ENCODE data around the gene SERPINC1. TPM values are rescaled to one million over a fixed set of nuclear protein-coding genes. Genes with fewer than 3 reads are reported as not detected.

The SERPINC1 gene
- total and polyA plus RNA-seq, 2 of the 13 experiments (the other 11 are each of a cell fraction or from before 2014, with no cell fraction given): 142 to 205 TPM

GRCh38 chr1:173925306-173926242, 8.4 kb upstream of the SERPINC1 start (continued):
- TF ChIP-seq HMG20B (CRISPR knock-in tag; conservative IDR thresholded peaks at IDR 0.05) (no peak), SP4 (CRISPR knock-in tag; IDR thresholded peaks at IDR 0.05) (no peak), KDM5A (IDR thresholded peaks at IDR 0.05; ENCODE audit: borderline replicate concordance, low read length) (no peak), LRRFIP1 (CRISPR knock-in tag; conservative IDR thresholded peaks at IDR 0.05) (no peak), SSRP1 (CRISPR knock-in tag; IDR thresholded peaks at IDR 0.05) (no peak), TOPORS (CRISPR knock-in tag; IDR thresholded peaks at IDR 0.05) (no peak), HOXA7 (CRISPR knock-in tag; IDR thresholded peaks at IDR 0.05) (no peak), CCDC6 (CRISPR knock-in tag; IDR thresholded peaks at IDR 0.05) (no peak), ZNF180 (CRISPR knock-in tag; IDR thresholded peaks at IDR 0.05; ENCODE audit: borderline replicate concordance, low read depth) (no peak), TAF15 (IDR thresholded peaks at IDR 0.05; ENCODE audit: low read depth, low read length, poor library complexity, severe bottlenecking) (no peak), ZNF768 (CRISPR knock-in tag; IDR thresholded peaks at IDR 0.05) (peak; percentile 12; the same call in 1 of the 2 replicates), ZFP41 (CRISPR knock-in tag; IDR thresholded peaks at IDR 0.05; ENCODE audit: borderline replicate concordance) (no peak), SRSF1 (optimal IDR thresholded peaks at IDR 0.05; ENCODE audit: low read depth, low read length) (no peak), ZNF251 (CRISPR knock-in tag; IDR thresholded peaks at IDR 0.05) (no peak), ZNF30 (CRISPR knock-in tag; IDR thresholded peaks at IDR 0.05) (no peak), NFRKB (IDR thresholded peaks at IDR 0.05) (no peak), ARID5B (CRISPR knock-in tag; IDR thresholded peaks at IDR 0.05) (peak; percentile 25; the same call in 1 of the 2 replicates), IKZF5 (CRISPR knock-in tag; IDR thresholded peaks at IDR 0.05) (no peak), PCBP1 (IDR thresholded peaks at IDR 0.05; ENCODE audit: borderline replicate concordance, low read depth, low read length) (no peak), ZNF790 (CRISPR knock-in tag; IDR thresholded peaks at IDR 0.05; ENCODE audit: borderline replicate concordance) (no peak), ZBTB3 (CRISPR knock-in tag; IDR thresholded peaks at IDR 0.05; ENCODE audit: borderline replicate concordance, low read depth) (no peak), ZNF670 (CRISPR knock-in tag; IDR thresholded peaks at IDR 0.05; ENCODE audit: borderline replicate concordance) (0 out of 2 replicates have a peak, but pooled peaks have one; percentile 50), BHLHE40 (IDR thresholded peaks at IDR 0.05; ENCODE audit: low read length) (no peak)

Data from HepG2 (cell line).